Liver (tissue), 9 donors: ENCODE results near the gene EFS. TPM values are rescaled to one million over a fixed set of nuclear protein-coding genes. Genes with fewer than 3 reads are reported as not detected.

ENCODE experiments used
- DNase-seq: peaks from one replicate; pipeline ENCODE4 v3.0.0-alpha.2; 2017; ENCODE audit warnings: low spot score
- H3K27ac ChIP-seq, 2 donors: one replicate each; pipeline ENCODE4 v1.7.0; 2013; ENCODE audit warnings: inconsistent platforms in 2 of 2, low read length in 2 of 2, control low read depth in 1 of 2, low read depth in 1 of 2, mild to moderate bottlenecking in 1 of 2
- H3K27me3 ChIP-seq, 4 donors: one replicate each; pipeline versions ENCODE4 v1.6.1 to v1.7.0; 2013; ENCODE audit warnings: low read length in 3 of 4, inconsistent platforms in 1 of 4, mild to moderate bottlenecking in 1 of 4, moderate library complexity in 1 of 4; ENCODE audit not compliant: control insufficient read depth in 4 of 4, insufficient read depth in 4 of 4
- H3K36me3 ChIP-seq, 4 donors: one replicate each; pipeline versions ENCODE4 v1.6.1 to v1.7.0; 2013; ENCODE audit warnings: low read length in 3 of 4, mild to moderate bottlenecking in 3 of 4, low read depth in 1 of 4, moderate library complexity in 1 of 4; ENCODE audit not compliant: control insufficient read depth in 4 of 4, insufficient read depth in 3 of 4
- H3K4me1 ChIP-seq, 4 donors: one replicate each; pipeline versions ENCODE4 v1.6.1 to v1.7.0; 2013; ENCODE audit warnings: low read length in 3 of 4, mild to moderate bottlenecking in 3 of 4, moderate library complexity in 1 of 4; ENCODE audit not compliant: control insufficient read depth in 4 of 4, insufficient read depth in 4 of 4
- H3K4me3 ChIP-seq, 3 donors: one replicate each; pipeline versions ENCODE4 v1.6.1 to v1.7.0; 2013; ENCODE audit warnings: low read length in 3 of 3, control low read depth in 1 of 3, low read depth in 1 of 3, mild to moderate bottlenecking in 1 of 3
- H3K9ac ChIP-seq, 2 donors: one replicate each; pipeline ENCODE4 v1.7.0; 2013; ENCODE audit warnings: low read length in 2 of 2, mild to moderate bottlenecking in 2 of 2, moderate library complexity in 2 of 2, control low read depth in 1 of 2, low read depth in 1 of 2
- H3K9me3 ChIP-seq, 4 donors: one replicate each; pipeline versions ENCODE4 v1.6.1 to v1.7.0; 2013; ENCODE audit warnings: low read length in 3 of 4; ENCODE audit not compliant: control insufficient read depth in 4 of 4
- ATF3 ChIP-seq: IDR thresholded peaks from 2 replicates; pipeline ENCODE4 v1.6.1; 2016; ENCODE audit warnings: antibody characterized with exemption
- CTCF ChIP-seq: fragments of 150-350 bp; IDR thresholded peaks from 2 replicates; pipeline ENCODE4 v1.5.1; 2017; ENCODE audit warnings: improper control_type of control experiment, low read depth, low read length; ENCODE audit not compliant: missing input control
- EGR1 ChIP-seq, 2 donors: IDR thresholded peaks; 2 replicates each; pipeline ENCODE4 v1.6.1; 2016 to 2018; ENCODE audit warnings: antibody characterized with exemption in 2 of 2, low read depth in 2 of 2
- FOXA1 ChIP-seq: IDR thresholded peaks from 2 replicates; pipeline ENCODE4 v1.6.1; 2016; ENCODE audit warnings: antibody characterized with exemption
- FOXA2 ChIP-seq: IDR thresholded peaks from 2 replicates; pipeline ENCODE4 v1.6.1; 2016; ENCODE audit warnings: antibody characterized with exemption
- GABPA ChIP-seq, 2 donors: IDR thresholded peaks in 1 of 2; conservative IDR thresholded peaks in 1 of 2; 2 replicates each; pipeline ENCODE4 v1.6.1; 2016; ENCODE audit warnings: antibody characterized with exemption in 2 of 2, mild to moderate bottlenecking in 1 of 2, moderate library complexity in 1 of 2
- HNF4A ChIP-seq, 2 donors: conservative IDR thresholded peaks; 2 replicates each; pipeline ENCODE4 v1.6.1; 2016; ENCODE audit warnings: antibody characterized with exemption in 2 of 2, mild to moderate bottlenecking in 2 of 2
- HNF4G ChIP-seq: IDR thresholded peaks from 2 replicates; pipeline ENCODE4 v1.6.1; 2016; ENCODE audit warnings: antibody characterized with exemption
- JUND ChIP-seq, 2 donors: IDR thresholded peaks; 2 replicates each; pipeline ENCODE4 v1.6.1; 2016; ENCODE audit warnings: antibody characterized with exemption in 2 of 2
- MAX ChIP-seq: IDR thresholded peaks from 2 replicates; pipeline ENCODE4 v1.6.1; 2016; ENCODE audit warnings: antibody characterized with exemption
- NR2F2 ChIP-seq: IDR thresholded peaks from 2 replicates; pipeline ENCODE4 v1.6.1; 2016; ENCODE audit warnings: antibody characterized with exemption
- RAD21 ChIP-seq, 2 donors: IDR thresholded peaks; 2 replicates each; pipeline ENCODE4 v1.6.1; 2016; ENCODE audit warnings: antibody characterized with exemption in 2 of 2, mild to moderate bottlenecking in 2 of 2
- REST ChIP-seq: IDR thresholded peaks from 2 replicates; pipeline ENCODE4 v1.6.1; 2016; ENCODE audit warnings: antibody characterized with exemption, mild to moderate bottlenecking
- RXRA ChIP-seq, 2 donors: IDR thresholded peaks; 2 replicates each; pipeline ENCODE4 v1.6.1; 2017 to 2018; ENCODE audit warnings: antibody characterized with exemption in 2 of 2, mild to moderate bottlenecking in 1 of 2
- SP1 ChIP-seq: IDR thresholded peaks from 2 replicates; pipeline ENCODE4 v1.6.1; 2018; ENCODE audit warnings: antibody characterized with exemption, mild to moderate bottlenecking
- TAF1 ChIP-seq: conservative IDR thresholded peaks from 2 replicates; pipeline ENCODE4 v1.6.1; 2016; ENCODE audit warnings: antibody characterized with exemption, mild to moderate bottlenecking
- YY1 ChIP-seq: IDR thresholded peaks from 2 replicates; pipeline ENCODE4 v1.6.1; 2016; ENCODE audit warnings: antibody characterized with exemption, mild to moderate bottlenecking
- ZBTB33 ChIP-seq: IDR thresholded peaks from 2 replicates; pipeline ENCODE4 v1.6.1; 2016; ENCODE audit warnings: antibody characterized with exemption
- WGBS: extraction: QIAGEN DNeasy Blood & Tissue Kit; methylation state at CpG from one replicate; pipeline ENCODE4 v1.1.7; 2013; 5-methylcytosine and 5-hydroxymethylcytosine counted together
- polyA plus RNA-seq, 2 donors: library from polyadenylated mRNA; stranded (reverse) in 1 of 2; unstranded in 1 of 2; fragments of 200-250 nt in 1 of 2; fragments of >200 nt in 1 of 2; fragmentation: Nextera tagmentation in 1 of 2; extraction: Ambion mirVana in 1 of 2; gene quantifications; one replicate each; pipeline versions ENCODE4 v1.2.1 to v1.2.3, GENCODE V29; 2013 to 2015
- total RNA-seq, 2 donors: library from RNA; depleted of rRNA; stranded (reverse); fragments of >200 nt; gene quantifications; one replicate each; pipeline ENCODE4 v1.2.3, GENCODE V29; 2014
- donor health status: healthy.
- donor health status: healthy.
- donor health status: healthy.
- donor health status: healthy.
- donor health status: healthy.

EFS gene
- total and polyA plus RNA-seq, 4 donors: 0.10 to 0.69 (median 0.54) TPM

GRCh38 chr14:23381871-23382270, 16.9 kb upstream of the EFS start:
- Histone ChIP-seq H3K27me3 (no peaks in the 10 kb centered on the region), H3K9me3 (no peaks in the 10 kb centered on the region), H3K4me1 (no peaks in the 10 kb centered on the region), H3K36me3 (no peaks in the 10 kb centered on the region), H3K4me3 (no peak overlapping the region), H3K9ac (no peak overlapping the region), H3K27ac (no peak overlapping the region)
- TF ChIP-seq ATF3: no peak
- TF ChIP-seq ZBTB33: no peak
- TF ChIP-seq HNF4A (conservative IDR thresholded peaks at IDR 0.05): no peak
- no peak for TF ChIP-seq REST
- TF ChIP-seq CTCF: no peak
- no peak for TF ChIP-seq FOXA2
- TF ChIP-seq FOXA1: no peak
- TF ChIP-seq YY1: no peak
- TF ChIP-seq MAX: no peak
- no peak for TF ChIP-seq JUND (IDR thresholded peaks at IDR 0.05)
- TF ChIP-seq RXRA (IDR thresholded peaks at IDR 0.05): no peak
- TF ChIP-seq NR2F2: no peak
- no peak for TF ChIP-seq HNF4G
- TF ChIP-seq SP1: no peak
- no peak for TF ChIP-seq RAD21 (IDR thresholded peaks at IDR 0.05)
- TF ChIP-seq EGR1 (IDR thresholded peaks at IDR 0.05; ENCODE audit: low read depth in 2 of 2): no peak
- no peak for TF ChIP-seq GABPA (IDR thresholded peaks at IDR 0.05 in 1 of 2, conservative IDR thresholded peaks at IDR 0.05 in 1 of 2)
- no peak for DNase-seq
- 60% methylated on average over 3 of the region's 3 CpGs for WGBS

- 72% methylated on average over 4 of the region's 4 CpGs for WGBS
- no peaks in the 10 kb centered on the region for H3K9me3 ChIP-seq
- no peak overlapping the region for H3K27ac ChIP-seq
- no peaks in the 10 kb centered on the region for H3K27me3 ChIP-seq
- DNase-seq: no peak
- H3K4me1 ChIP-seq: no peaks in the 10 kb centered on the region
- H3K36me3 ChIP-seq: no peaks in the 10 kb centered on the region
- H3K9ac ChIP-seq: no peak overlapping the region
- H3K4me3 ChIP-seq: no peak overlapping the region
- TF ChIP-seq ATF3 (no peak), FOXA2 (no peak), NR2F2 (no peak), TAF1 (no peak), RXRA (IDR thresholded peaks at IDR 0.05) (no peak), REST (no peak), HNF4A (conservative IDR thresholded peaks at IDR 0.05) (no peak), JUND (IDR thresholded peaks at IDR 0.05) (no peak), CTCF (no peak), MAX (no peak)
These were observed 16.0 kb upstream of the EFS start for GRCh38 chr14:23380976-23381375.
